GM19452 (cell line): ENCODE results near the gene BPI.
"Not testable (repeated sequence)": the region's sequence is repeated elsewhere in the genome, so short reads cannot be mapped to it uniquely, and the experiment has no call there.

Source experiments
- ATAC-seq: cut with Tn5 transposase; IDR thresholded peaks from one replicate; pipeline ENCODE4 v1.9.1; 2021; ENCODE audit not compliant: unreplicated experiment

The BPI gene

GRCh38 chr20:38303908-38304379 lies at the start of gene BPI:
Gene BPI, plus strand, starts transcription at chr20:38304156. Its CDS starts 68 bp downstream, at chr20:38304224.
- no peak for ATAC-seq

- ATAC-seq, result not testable (repeated sequence)
These were observed 49.3 kb upstream of the BPI start for GRCh38 chr20:38254621-38255020.

- no peak for ATAC-seq
These were observed 48.6 kb upstream of the BPI start for GRCh38 chr20:38255393-38255792.

GRCh38 chr20:38256021-38256420 lies 47.9 kb upstream of the BPI start:
- ATAC-seq, result no peak

- no peak for ATAC-seq
These were observed 47.0 kb upstream of the BPI start for GRCh38 chr20:38256966-38257365.

- ATAC-seq, result no peak
These were observed 45.3 kb upstream of the BPI start for GRCh38 chr20:38258545-38259215.

GRCh38 chr20:38260025-38260377 lies 44.0 kb upstream of the BPI start:
- ATAC-seq, result no peak

- ATAC-seq, result no peak
These were observed 43.4 kb upstream of the BPI start, which contains the start of gene KIAA1755 for GRCh38 chr20:38260378-38261053. Gene KIAA1755, minus strand, starts transcription at chr20:38260735. Its CDS starts 235 bp downstream, at chr20:38260500.

GRCh38 chr20:38261054-38261390 lies 42.9 kb upstream of the BPI start:
- ATAC-seq, result no peak

- no peak for ATAC-seq
These were observed 41.0 kb upstream of the BPI start for GRCh38 chr20:38262931-38263330.

GRCh38 chr20:38266426-38266825 lies 37.5 kb upstream of the BPI start:
- no peak for ATAC-seq

- no peak for ATAC-seq
These were observed 36.7 kb upstream of the BPI start for GRCh38 chr20:38267296-38267695.

GRCh38 chr20:38267901-38268514 lies 35.9 kb upstream of the BPI start:
- ATAC-seq, result no peak

- no peak for ATAC-seq
These were observed 34.9 kb upstream of the BPI start for GRCh38 chr20:38269040-38269439.

GRCh38 chr20:38269715-38270114 lies 34.2 kb upstream of the BPI start:
- ATAC-seq, result no peak

GRCh38 chr20:38270869-38271605 lies 32.9 kb upstream of the BPI start:
- ATAC-seq, result no peak

- ATAC-seq, result no peak
These were observed 32.3 kb upstream of the BPI start for GRCh38 chr20:38271608-38272120.

- ATAC-seq, result no peak
These were observed 31.6 kb upstream of the BPI start for GRCh38 chr20:38272398-38272797.

GRCh38 chr20:38272961-38273360 lies 31.0 kb upstream of the BPI start:
- ATAC-seq, result no peak

- ATAC-seq, result no peak
These were observed 28.0 kb upstream of the BPI start for GRCh38 chr20:38275815-38276550.

- no peak for ATAC-seq
These were observed 26.7 kb upstream of the BPI start for GRCh38 chr20:38277285-38277684.
